Bladder microvascular endothelial cell (primary cell): ENCODE results near the gene TMEM255B. TPM values are rescaled to one million over a fixed set of nuclear protein-coding genes. Genes with fewer than 3 reads are reported as not detected.

Experiments used
- total RNA-seq: library from RNA; depleted of rRNA; stranded (reverse); fragments of >200 nt; gene quantifications from 2 replicates; pipeline ENCODE4 v1.2.3, GENCODE V29; 2014

TMEM255B gene
- 27.5 and 73.5 TPM in 2 replicates for total RNA-seq

GRCh38 chr13:113758651-113759524, at the start of gene TMEM255B:
TSS of gene TMEM255B (plus strand) at chr13:113759226. CDS start at chr13:113759270, 44 bp downstream.

DNA sequence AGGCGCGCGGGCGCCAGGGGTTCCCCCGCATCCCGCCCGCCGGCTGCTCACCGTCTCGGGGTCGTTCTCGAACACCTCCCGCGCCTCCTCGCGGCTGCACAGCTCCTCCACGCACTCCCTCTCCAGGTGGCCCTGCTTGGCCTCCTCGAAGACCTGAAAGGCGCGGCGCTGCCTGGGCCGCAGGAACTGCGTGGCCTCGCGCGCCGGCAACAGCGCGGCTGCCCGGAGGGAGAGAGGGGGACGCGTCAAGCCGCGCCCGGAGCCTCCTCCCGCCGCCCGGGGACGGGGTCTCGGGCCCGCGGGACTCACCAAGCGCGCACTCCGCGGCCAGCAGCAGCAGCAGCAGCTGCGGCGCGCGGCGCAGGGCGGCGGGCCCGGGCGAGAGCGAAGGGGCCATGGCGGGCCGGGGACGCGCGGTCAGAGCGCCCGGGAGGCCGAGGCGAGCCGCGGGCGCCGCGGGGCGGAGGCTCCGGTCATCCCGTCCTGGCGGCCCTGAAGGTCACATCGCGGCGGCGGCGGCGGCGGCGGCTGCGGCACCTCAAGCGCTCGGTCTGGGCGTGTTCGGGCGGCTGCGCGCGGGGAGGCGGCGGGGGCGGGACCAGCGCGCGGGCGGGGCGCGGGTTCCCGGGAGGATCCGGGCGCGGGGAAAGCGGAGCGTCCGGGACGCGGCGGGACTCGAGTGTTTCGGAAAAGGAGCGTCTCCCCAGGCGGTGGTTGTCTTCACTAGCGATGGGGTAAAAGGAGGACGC, 104.7 kb downstream of the TMEM255B start, which contains the start of gene GAS6:
TSS of gene GAS6 (minus strand) at position 553 of the 749 bp plus-strand sequence. CDS start at position 397, 156 bp downstream.

Other genes with a start within 250 kb of the TMEM255B start
- 41.8 and 63.1 TPM in 2 replicates for gene TFDP1, start 174.5 kb upstream of the TMEM255B start, total RNA-seq
- gene ATP4B, start 101.0 kb upstream of the TMEM255B start, total RNA-seq: not detected in 2 replicates
- 0.44 TPM in 1 of 2 replicates, not detected in the other for gene GRK1, start 92.0 kb upstream of the TMEM255B start, total RNA-seq
- gene GAS6, start 104.8 kb downstream of the TMEM255B start, total RNA-seq: 45.3 and 210 TPM in 2 replicates
- 0.16 and 0.76 TPM in 2 replicates for gene C13orf46, start 214.8 kb downstream of the TMEM255B start, total RNA-seq